NCI-H2196 treated with DMSO at 0.1 percent for 48 hours (cell line): Measurements from ENCODE around the gene TREH.
"Not testable (repeated sequence)": the region's sequence is repeated elsewhere in the genome, so short reads cannot be mapped to it uniquely, and the experiment has no call there.

Experiments
- DNase-seq: peaks from one replicate; lab custom pipeline; 2025; ENCODE audit not compliant: unreplicated experiment; lab: John Stamatoyannopoulos, UW

The TREH gene

GRCh38 chr11:118697346-118697745 is 17.9 kb upstream of the TREH start:
- no peak for DNase-seq

GRCh38 chr11:118696673-118697226 is 17.3 kb upstream of the TREH start:
- no peak for DNase-seq

GRCh38 chr11:118694771-118695170 is 15.3 kb upstream of the TREH start:
- DNase-seq: no peak

- DNase-seq: no peak
Observed at GRCh38 chr11:118694185-118694584, 14.7 kb upstream of the TREH start.

GRCh38 chr11:118691926-118692830 is 12.7 kb upstream of the TREH start:
- no peak for DNase-seq

DNA sequence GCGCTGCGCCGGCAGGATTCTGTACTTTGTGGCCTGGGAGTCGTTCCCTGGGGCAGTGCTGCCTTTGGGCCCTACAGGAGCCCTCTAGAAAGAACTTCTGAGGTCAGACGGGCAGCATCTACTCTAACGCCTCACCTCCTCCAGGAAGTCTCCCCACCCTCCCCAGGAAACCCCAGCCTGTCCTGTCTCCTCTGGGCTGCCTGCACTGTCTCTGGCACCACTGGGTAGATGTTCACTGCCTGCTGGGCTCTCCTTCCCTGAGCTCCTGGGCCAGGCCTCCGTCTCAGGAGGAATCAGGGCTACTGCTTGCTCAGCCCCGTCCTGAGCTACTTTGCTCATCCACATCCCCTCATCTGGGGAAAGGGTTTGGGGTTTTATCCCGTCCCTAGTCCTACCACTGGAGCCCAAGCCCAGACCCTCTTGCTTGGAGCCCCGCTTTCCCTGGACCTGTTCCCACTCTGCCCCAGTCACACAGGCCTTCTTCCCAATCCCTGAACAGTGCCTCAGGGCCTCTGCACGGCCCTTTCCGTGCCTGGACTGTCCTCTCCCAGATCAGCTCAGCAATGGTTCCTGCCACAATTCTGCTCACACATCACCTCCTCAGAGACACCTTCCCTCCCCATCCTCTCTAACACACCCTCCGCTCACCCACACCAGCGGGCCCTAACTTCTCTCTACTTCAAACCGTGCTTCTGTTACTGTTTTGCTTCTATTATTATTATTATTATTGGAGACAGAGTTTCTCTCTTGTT is 11.3 kb upstream of the TREH start:
- no peak for DNase-seq

- DNase-seq: peak; percentile 95
Observed at GRCh38 chr11:118689852-118690552, 10.6 kb upstream of the TREH start.

GRCh38 chr11:118689503-118689851 is 10.0 kb upstream of the TREH start:
- no peak for DNase-seq

DNA sequence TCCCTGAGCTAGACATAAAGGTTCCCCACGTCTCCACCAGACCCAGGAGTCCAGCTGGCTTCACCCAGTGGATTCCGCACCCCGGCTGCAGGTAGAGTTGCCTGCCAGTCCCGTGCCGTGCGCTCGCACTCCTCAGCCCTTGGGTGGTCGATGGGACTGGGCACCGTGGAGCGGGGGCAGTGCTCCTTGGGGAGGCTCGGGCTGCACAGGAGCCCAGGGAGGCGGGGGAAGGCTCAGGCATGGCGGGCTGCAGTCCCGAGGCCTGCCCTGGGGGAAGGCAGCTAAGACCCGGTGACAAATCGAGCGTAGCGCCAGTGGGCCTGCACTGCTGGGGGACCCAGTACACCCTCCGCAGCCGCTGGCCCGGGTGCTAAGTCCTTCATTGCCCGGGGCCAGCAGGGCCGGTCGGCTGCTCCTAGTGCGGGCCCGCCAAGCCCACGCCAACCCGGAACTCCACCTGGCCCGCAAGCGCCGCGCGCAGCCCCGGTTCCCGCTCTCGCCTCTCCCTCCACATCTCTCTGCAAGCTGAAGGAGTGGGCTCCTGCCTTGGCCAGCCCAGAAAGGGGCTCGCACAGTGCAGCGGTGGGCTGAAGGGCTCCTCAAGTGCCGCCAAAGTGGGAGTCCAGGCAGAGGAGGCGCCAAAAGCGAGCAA is 9.5 kb upstream of the TREH start:
- no peak for DNase-seq

GRCh38 chr11:118688339-118688738 is 8.9 kb upstream of the TREH start:
- not testable (repeated sequence) for DNase-seq

DNA sequence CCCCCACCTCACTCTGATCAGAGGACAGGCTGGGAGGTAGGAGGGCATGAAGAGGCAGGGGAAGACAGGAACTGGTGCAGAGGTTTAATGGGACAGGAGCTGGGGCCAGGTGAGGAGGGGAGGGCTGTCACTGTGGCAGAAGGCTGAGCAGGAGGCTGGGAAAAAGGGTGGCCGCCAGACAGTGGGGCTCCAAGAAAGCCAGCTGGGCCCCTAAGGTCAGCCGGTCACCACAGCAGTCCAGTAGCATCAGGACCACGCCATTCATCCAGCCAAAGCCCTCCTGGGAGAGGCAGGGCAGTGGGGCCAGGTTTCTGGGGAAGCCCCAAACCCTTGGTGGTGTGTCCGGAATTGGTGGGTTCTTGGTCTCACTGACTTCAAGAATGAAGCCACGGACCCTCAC is 8.5 kb upstream of the TREH start:
- DNase-seq: no peak

DNA sequence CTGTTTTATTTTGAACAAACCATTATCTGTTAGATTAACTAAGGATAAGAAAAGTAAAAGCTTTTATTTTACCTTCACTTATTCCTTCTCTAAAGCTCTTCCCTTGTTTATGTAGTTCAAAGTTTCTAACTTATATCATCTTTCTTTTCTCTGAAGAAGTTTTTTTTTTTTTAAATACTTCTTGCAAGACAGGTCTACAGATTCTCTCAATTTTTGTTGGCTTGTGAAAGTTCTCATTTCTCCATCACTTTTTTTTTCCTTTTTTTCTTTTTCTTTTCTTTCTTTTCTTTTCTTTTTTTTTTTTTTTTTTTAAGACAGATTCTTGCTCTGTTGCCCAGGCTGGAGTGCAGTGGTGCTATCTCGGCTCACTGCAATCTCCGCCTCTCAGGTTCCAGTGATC is 4.7 kb upstream of the TREH start:
- no peak for DNase-seq

DNA sequence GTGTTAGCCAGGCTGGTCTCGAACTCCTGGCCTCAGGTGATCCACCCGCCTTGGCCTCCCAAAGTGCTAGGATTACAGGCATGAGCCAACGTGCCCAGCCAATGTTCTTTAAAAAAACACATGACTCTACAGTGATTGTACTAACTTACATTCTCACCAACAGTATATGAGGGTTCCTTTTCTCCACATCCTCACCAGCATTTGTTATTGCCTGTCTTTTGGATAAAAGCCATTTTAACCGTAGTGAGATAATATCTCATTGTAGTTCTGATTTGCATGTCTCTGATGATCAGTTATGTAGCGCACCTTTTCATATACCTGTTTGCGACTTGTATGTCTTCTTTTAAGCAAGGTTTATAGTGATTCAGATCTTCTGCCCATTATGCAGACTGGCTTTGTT is 3.5 kb upstream of the TREH start:
- not testable (repeated sequence) for DNase-seq

- no peak for DNase-seq
Observed at GRCh38 chr11:118682372-118682771, 2.9 kb upstream of the TREH start.

- not testable (repeated sequence) for DNase-seq
Observed at GRCh38 chr11:118678908-118679307, 542 bp downstream of the TREH start.

GRCh38 chr11:118677977-118678376 is 1.5 kb downstream of the TREH start:
- no peak for DNase-seq

DNA sequence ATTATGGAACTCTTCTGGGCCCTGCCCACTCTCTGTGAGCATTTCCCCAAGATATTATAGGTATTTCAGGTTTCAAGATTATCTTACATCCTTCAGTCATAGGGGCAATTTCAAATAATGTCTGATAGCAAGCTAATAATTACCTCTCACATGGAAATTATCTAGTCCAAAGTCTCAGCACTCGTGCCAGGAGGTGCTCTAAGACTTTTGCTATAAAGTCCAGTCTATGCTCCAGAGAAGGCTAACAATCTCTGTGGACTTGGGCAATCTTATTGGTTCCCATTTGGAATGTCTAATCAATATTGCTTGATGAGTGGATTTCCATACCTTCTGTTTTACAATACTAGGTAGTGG is 5.4 kb downstream of the TREH start:
- DNase-seq: no peak

GRCh38 chr11:118673361-118674081 is 5.9 kb downstream of the TREH start:
- DNase-seq: no peak

GRCh38 chr11:118672846-118673245 is 6.6 kb downstream of the TREH start:
- no peak for DNase-seq

DNA sequence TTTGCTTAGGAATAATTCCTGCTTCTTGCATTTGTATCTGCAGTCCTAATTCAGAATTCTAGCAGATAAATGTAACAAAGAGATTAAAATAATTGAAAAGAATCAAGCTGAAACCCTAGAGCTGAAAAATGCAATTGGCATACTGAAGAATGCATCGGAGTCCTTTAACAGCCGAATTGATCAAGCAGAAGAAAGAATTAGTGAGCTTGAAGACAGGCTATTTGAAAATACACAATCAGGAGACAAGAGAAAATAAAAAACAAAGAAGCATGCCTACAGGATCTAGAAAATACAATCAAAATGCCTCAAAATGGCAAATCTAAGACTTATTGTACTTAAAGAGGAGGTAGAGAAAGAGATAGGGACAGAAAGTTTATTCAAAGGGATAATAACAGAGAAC is 8.2 kb downstream of the TREH start:
- DNase-seq: no peak
